IPS-20b (cell line): ENCODE measurements around the gene RABAC1.
A peak's percentile ranks its signal among the peaks of the same experiment; 100 is the strongest.

Experiments used
- H3K27ac ChIP-seq: one replicate; pipeline ENCODE4 v1.5.1; 2013; ENCODE audit warnings: low read length
- H3K27me3 ChIP-seq: 2 replicates; pipeline ENCODE4 v1.6.1; 2013; ENCODE audit warnings: mild to moderate bottlenecking, low read length, inconsistent platforms; ENCODE audit not compliant: insufficient read depth
- H3K36me3 ChIP-seq: 2 replicates; pipeline ENCODE4 v1.6.1; 2013; ENCODE audit warnings: low read depth, mild to moderate bottlenecking, inconsistent platforms, low read length, moderate library complexity; ENCODE audit not compliant: insufficient read depth
- H3K4me1 ChIP-seq: 2 replicates; pipeline ENCODE4 v1.6.1; 2013; ENCODE audit warnings: mild to moderate bottlenecking, control low read depth, inconsistent platforms, low read length, moderate library complexity; ENCODE audit not compliant: insufficient read depth
- H3K4me3 ChIP-seq: 2 replicates; pipeline ENCODE4 v1.5.1; 2013; ENCODE audit warnings: mild to moderate bottlenecking, low read length, inconsistent platforms
- H3K9ac ChIP-seq: 2 replicates; pipeline ENCODE4 v1.6.1; 2013; ENCODE audit warnings: low read depth, mild to moderate bottlenecking, inconsistent platforms, low read length, moderate library complexity
- H3K9me3 ChIP-seq: 2 replicates; pipeline ENCODE4 v1.6.1; 2013; ENCODE audit warnings: mild to moderate bottlenecking, low read depth, low read length, inconsistent platforms; ENCODE audit not compliant: insufficient read depth

The RABAC1 gene

GRCh38 chr19:41958367-41959055 lies 610 bp downstream of the RABAC1 start:
- Histone ChIP-seq H3K4me1 (peaks cover 8% of the 10 kb centered on the region; the same call in 1 of the 2 replicates), H3K27me3 (no peaks in the 10 kb centered on the region), H3K27ac (no peak overlapping the region), H3K36me3 (no peaks in the 10 kb centered on the region; the same call in 1 of the 2 replicates), H3K4me3 (peak overlapping the region; percentile 82), H3K9me3 (no peaks in the 10 kb centered on the region), H3K9ac (peak overlapping the region; percentile 71; the same call in 1 of the 2 replicates)

GRCh38 chr19:41957838-41958366 lies 1.2 kb downstream of the RABAC1 start:
- Histone ChIP-seq H3K27me3 (no peaks in the 10 kb centered on the region), H3K27ac (no peak overlapping the region), H3K9ac (peak overlapping the region; percentile 30; the same call in 1 of the 2 replicates), H3K9me3 (no peaks in the 10 kb centered on the region), H3K4me1 (peaks cover 8% of the 10 kb centered on the region; the same call in 1 of the 2 replicates), H3K4me3 (peak overlapping the region; percentile 82), H3K36me3 (no peaks in the 10 kb centered on the region; the same call in 1 of the 2 replicates)

- Histone ChIP-seq H3K9me3 (no peaks in the 10 kb centered on the region), H3K27me3 (no peaks in the 10 kb centered on the region), H3K27ac (no peak overlapping the region), H3K4me3 (no peak overlapping the region), H3K36me3 (no peaks in the 10 kb centered on the region; the same call in 1 of the 2 replicates), H3K9ac (no peak overlapping the region), H3K4me1 (peaks cover 8% of the 10 kb centered on the region; the same call in 1 of the 2 replicates)
Observed at GRCh38 chr19:41957161-41957837, 1.8 kb downstream of the RABAC1 start.

GRCh38 chr19:41956621-41957020 lies 2.5 kb downstream of the RABAC1 start:
- Histone ChIP-seq H3K27ac (no peak overlapping the region), H3K9ac (no peak overlapping the region), H3K36me3 (no peaks in the 10 kb centered on the region; the same call in 1 of the 2 replicates), H3K4me3 (no peak overlapping the region), H3K27me3 (no peaks in the 10 kb centered on the region), H3K4me1 (peaks cover 8% of the 10 kb centered on the region; the same call in 1 of the 2 replicates), H3K9me3 (no peaks in the 10 kb centered on the region)

- Histone ChIP-seq H3K36me3 (no peaks in the 10 kb centered on the region; the same call in 1 of the 2 replicates), H3K27ac (no peak overlapping the region), H3K27me3 (no peaks in the 10 kb centered on the region), H3K9ac (no peak overlapping the region), H3K4me3 (no peak overlapping the region), H3K4me1 (peaks cover 8% of the 10 kb centered on the region; the same call in 1 of the 2 replicates), H3K9me3 (no peaks in the 10 kb centered on the region)
Observed at GRCh38 chr19:41955521-41955920, 3.6 kb downstream of the RABAC1 start.

- Histone ChIP-seq H3K27ac (no peak overlapping the region), H3K9me3 (no peaks in the 10 kb centered on the region), H3K4me1 (no peaks in the 10 kb centered on the region), H3K4me3 (peak overlapping the region; percentile 55; the same call in 1 of the 2 replicates), H3K9ac (no peak overlapping the region), H3K27me3 (no peaks in the 10 kb centered on the region), H3K36me3 (no peaks in the 10 kb centered on the region; the same call in 1 of the 2 replicates)
Observed at GRCh38 chr19:41951686-41952172, 7.4 kb downstream of the RABAC1 start.

- Histone ChIP-seq H3K9ac (no peak overlapping the region), H3K9me3 (no peaks in the 10 kb centered on the region), H3K27me3 (peaks cover 5% of the 10 kb centered on the region; the same call in 1 of the 2 replicates), H3K36me3 (no peaks in the 10 kb centered on the region), H3K4me1 (no peaks in the 10 kb centered on the region), H3K4me3 (no peak overlapping the region), H3K27ac (no peak overlapping the region)
Observed at GRCh38 chr19:41947091-41947490, 12.0 kb downstream of the RABAC1 start.

GRCh38 chr19:41945135-41945766 lies 13.9 kb downstream of the RABAC1 start:
- Histone ChIP-seq H3K9me3 (no peaks in the 10 kb centered on the region), H3K27me3 (peaks cover 22% of the 10 kb centered on the region), H3K4me3 (no peak overlapping the region), H3K4me1 (no peaks in the 10 kb centered on the region), H3K36me3 (no peaks in the 10 kb centered on the region), H3K9ac (no peak overlapping the region), H3K27ac (no peak overlapping the region)

- no peaks in the 10 kb centered on the region for H3K9me3 ChIP-seq
- H3K9ac ChIP-seq = no peak overlapping the region
- H3K4me3 ChIP-seq = no peak overlapping the region
- H3K27ac ChIP-seq = no peak overlapping the region
- peaks cover 30% of the 10 kb centered on the region for H3K27me3 ChIP-seq
- H3K36me3 ChIP-seq = no peaks in the 10 kb centered on the region
- H3K4me1 ChIP-seq = no peaks in the 10 kb centered on the region
Observed at GRCh38 chr19:41944336-41944735, 14.8 kb downstream of the RABAC1 start.

- Histone ChIP-seq H3K36me3 (no peaks in the 10 kb centered on the region), H3K4me3 (no peak overlapping the region), H3K27ac (no peak overlapping the region), H3K4me1 (no peaks in the 10 kb centered on the region), H3K27me3 (peaks cover 48% of the 10 kb centered on the region), H3K9ac (no peak overlapping the region), H3K9me3 (no peaks in the 10 kb centered on the region)
Observed at GRCh38 chr19:41941410-41942202, 17.5 kb downstream of the RABAC1 start.
